Measurements from ENCODE around the gene GNAL. TPM values are rescaled to one million over a fixed set of nuclear protein-coding genes. Genes with fewer than 3 reads are reported as not detected.

Gene GNAL
- total RNA-seq, 6 donors from 2014 or later: 1.00 to 6.7 (median 3.5) TPM

DNA sequence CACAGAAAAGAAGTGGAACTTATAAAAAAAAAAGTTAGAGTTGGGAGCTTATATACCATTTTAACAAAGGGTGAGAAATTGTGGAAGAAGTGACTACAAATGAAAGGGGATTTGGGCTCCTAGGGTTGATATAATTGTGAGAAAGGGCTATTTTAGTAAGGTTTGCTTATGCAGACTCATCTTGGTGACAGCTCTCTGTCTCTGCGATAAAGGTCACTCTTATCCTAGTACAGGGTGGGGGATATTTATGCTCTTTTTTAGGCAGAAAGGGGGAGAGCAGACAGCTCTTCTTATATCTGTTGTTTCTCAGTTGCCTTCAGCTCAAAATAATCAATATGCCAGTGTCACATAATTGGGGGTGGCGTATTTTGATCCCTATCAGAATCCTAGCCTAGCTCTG is 130.9 kb downstream of the GNAL start:
- 86 to 91% methylated on average over 2 of the region's 2 CpGs for WGBS, 2 donors
- Histone ChIP-seq H3K4me1 (peaks cover 0 to 7% (median 0%) of the 10 kb centered on the region in 4 donors), H3K36me3 (no peaks in the 10 kb centered on the region)

DNA sequence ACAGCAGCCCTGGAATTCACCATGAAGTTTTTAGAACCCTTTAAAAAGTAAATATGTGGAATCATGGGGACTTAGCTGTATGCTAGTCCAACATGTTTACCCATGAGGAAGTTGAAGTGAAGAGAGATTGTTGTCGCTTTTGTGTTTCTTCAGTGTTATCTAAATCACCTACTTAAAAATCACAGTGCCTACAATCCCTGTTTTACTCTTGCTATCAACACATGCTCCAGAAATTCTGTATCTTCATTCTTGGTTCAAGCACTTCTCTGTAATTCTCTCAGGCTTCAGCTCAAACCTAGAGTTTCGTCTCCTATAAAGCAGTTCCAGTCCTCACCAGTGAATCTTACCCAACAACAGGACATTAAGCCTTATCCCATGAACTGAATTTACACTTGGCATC is 131.6 kb downstream of the GNAL start:
- ATAC-seq (ENCODE audit: low FRiP score in 2 of 2) (no peak), DNase-seq (no peak)
- peaks cover 0 to 7% (median 0%) of the 10 kb centered on the region in 4 donors for H3K4me1 ChIP-seq
- no peaks in the 10 kb centered on the region for H3K9me3 ChIP-seq
- H3K4me3 ChIP-seq: no peak overlapping the region
- H3K36me3 ChIP-seq: no peaks in the 10 kb centered on the region
- TF ChIP-seq POLR2AphosphoS5 (IDR thresholded peaks at IDR 0.05) (no peak), EP300 (IDR thresholded peaks at IDR 0.05) (no peak), POLR2A (IDR thresholded peaks at IDR 0.05) (no peak)
- TF ChIP-seq, protein P1, sequence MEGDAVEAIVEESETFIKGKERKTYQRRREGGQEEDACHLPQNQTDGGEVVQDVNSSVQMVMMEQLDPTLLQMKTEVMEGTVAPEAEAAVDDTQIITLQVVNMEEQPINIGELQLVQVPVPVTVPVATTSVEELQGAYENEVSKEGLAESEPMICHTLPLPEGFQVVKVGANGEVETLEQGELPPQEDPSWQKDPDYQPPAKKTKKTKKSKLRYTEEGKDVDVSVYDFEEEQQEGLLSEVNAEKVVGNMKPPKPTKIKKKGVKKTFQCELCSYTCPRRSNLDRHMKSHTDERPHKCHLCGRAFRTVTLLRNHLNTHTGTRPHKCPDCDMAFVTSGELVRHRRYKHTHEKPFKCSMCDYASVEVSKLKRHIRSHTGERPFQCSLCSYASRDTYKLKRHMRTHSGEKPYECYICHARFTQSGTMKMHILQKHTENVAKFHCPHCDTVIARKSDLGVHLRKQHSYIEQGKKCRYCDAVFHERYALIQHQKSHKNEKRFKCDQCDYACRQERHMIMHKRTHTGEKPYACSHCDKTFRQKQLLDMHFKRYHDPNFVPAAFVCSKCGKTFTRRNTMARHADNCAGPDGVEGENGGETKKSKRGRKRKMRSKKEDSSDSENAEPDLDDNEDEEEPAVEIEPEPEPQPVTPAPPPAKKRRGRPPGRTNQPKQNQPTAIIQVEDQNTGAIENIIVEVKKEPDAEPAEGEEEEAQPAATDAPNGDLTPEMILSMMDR (IDR thresholded peaks at IDR 0.05): no peak
- WGBS, 2 donors: 64 to 70% methylated on average over 2 of the region's 2 CpGs
- H3K27me3 ChIP-seq: no peaks in the 10 kb centered on the region
- H3K27ac ChIP-seq: no peak overlapping the region

More for the DNA sequence above, 130.9 kb downstream of the GNAL start:
- Histone ChIP-seq H3K27ac (no peak overlapping the region), H3K27me3 (no peaks in the 10 kb centered on the region), H3K9me3 (no peaks in the 10 kb centered on the region), H3K4me3 (no peak overlapping the region)
- no peak for ATAC-seq (ENCODE audit: low FRiP score in 2 of 2)
- no peak for DNase-seq
- no peak for TF ChIP-seq POLR2AphosphoS5 (IDR thresholded peaks at IDR 0.05)
- no peak for TF ChIP-seq EP300 (IDR thresholded peaks at IDR 0.05)
- no peak for TF ChIP-seq POLR2A (IDR thresholded peaks at IDR 0.05)
- TF ChIP-seq, protein P1 (IDR thresholded peaks at IDR 0.05): no peak

DNA sequence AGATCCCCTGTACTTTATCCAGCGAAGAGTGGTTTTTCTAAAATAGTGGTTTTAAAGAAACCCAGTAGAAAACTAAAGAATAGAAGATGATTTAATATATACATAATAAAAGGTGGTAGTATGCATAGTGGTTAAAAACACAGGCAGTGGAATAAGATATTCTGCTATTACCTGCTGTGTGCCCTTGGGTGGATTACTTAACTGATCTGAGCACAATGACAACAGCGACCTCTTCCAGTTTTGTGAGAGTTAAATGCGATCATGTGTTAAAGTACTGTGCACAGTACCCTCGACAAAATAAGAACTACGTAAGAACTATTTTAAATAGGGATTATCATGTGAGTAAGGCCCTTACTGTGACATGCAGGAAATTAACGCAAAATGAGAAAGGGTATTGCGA is 132.1 kb downstream of the GNAL start:
- no peak for DNase-seq
- no peaks in the 10 kb centered on the region for H3K36me3 ChIP-seq
- 94 to 97% methylated on average over 7 of the region's 7 CpGs for WGBS, 2 donors
- ATAC-seq (ENCODE audit: low FRiP score in 2 of 2): no peak
- no peaks in the 10 kb centered on the region for H3K9me3 ChIP-seq
- H3K4me1 ChIP-seq: peaks cover 0 to 7% (median 0%) of the 10 kb centered on the region in 4 donors
- no peak for TF ChIP-seq EP300 (IDR thresholded peaks at IDR 0.05)
- TF ChIP-seq POLR2AphosphoS5 (IDR thresholded peaks at IDR 0.05): no peak
- TF ChIP-seq, protein P1 (IDR thresholded peaks at IDR 0.05): no peak
- no peak for TF ChIP-seq POLR2A (IDR thresholded peaks at IDR 0.05)
- no peaks in the 10 kb centered on the region for H3K27me3 ChIP-seq
- no peak overlapping the region for H3K4me3 ChIP-seq
- H3K27ac ChIP-seq: no peak overlapping the region

DNA sequence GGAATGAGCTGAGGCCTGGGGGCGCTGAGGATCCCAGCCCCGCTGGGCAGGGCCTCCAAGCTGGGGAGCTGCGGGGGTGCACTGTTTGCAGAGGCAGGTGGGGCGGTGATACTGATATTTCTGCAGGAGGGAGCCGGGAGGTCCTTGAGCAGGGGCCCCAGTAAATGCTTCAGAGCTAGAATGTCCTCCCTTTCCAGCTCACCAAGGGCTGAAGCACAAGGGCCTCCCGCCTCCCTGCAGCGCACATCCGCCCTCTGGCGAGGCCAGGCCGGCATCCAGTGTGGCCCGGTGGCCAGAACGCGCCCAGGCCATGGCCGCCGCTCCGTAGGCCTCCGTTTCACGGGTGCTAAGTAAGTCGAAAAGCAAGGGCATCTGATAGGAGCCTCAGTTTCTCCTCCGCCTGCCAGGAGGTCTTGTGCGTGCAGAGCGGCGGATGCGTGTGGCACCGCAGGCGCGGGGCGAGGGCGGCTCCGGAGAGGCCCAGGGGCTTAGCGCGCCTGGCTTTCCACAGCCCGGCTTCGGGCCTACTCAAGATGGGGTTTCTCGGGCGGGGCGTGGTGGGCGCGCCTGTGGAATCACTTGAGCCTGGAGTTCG is 132.7 kb downstream of the GNAL start:
- H3K4me1 ChIP-seq: peaks cover 0 to 7% (median 0%) of the 10 kb centered on the region in 4 donors
- WGBS, 2 donors: 95 to 96% methylated on average over 39 to 40 of the region's 40 CpGs
- no peak for TF ChIP-seq POLR2A (IDR thresholded peaks at IDR 0.05)
- no peaks in the 10 kb centered on the region for H3K36me3 ChIP-seq
- no peak overlapping the region for H3K27ac ChIP-seq
- DNase-seq (peak in 1 of 2 donors; percentile 77), ATAC-seq (ENCODE audit: low FRiP score in 2 of 2) (no peak)
- no peaks in the 10 kb centered on the region for H3K27me3 ChIP-seq
- no peaks in the 10 kb centered on the region for H3K9me3 ChIP-seq
- no peak overlapping the region for H3K4me3 ChIP-seq

DNA sequence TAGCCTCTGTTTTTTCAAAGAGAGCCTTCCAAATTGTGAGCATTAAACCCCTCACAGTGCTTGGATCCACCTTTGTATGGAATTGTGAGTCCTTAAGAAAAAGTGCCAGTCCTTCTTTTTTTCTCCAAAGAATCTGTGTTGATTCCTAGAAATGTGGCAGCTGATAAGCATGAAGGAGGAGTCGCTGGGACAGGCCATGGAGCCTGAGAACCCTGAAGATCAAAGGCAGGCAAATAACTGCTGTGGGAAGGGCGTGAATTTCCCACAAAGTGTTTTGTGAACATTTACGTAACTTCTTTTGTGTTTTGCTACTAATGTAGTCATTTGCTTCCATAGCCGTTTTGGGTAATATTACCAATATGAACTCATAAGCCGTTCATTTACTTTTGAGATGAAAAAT is 134.5 kb downstream of the GNAL start:
- no peak for DNase-seq
- H3K4me1 ChIP-seq: no peaks in the 10 kb centered on the region
- no peak overlapping the region for H3K27ac ChIP-seq
- H3K36me3 ChIP-seq: no peaks in the 10 kb centered on the region
- no peak for ATAC-seq (ENCODE audit: low FRiP score in 2 of 2)
- WGBS, 2 donors: 60 to 68% methylated on average over 5 of the region's 5 CpGs
- no peak overlapping the region for H3K4me3 ChIP-seq
- no peaks in the 10 kb centered on the region for H3K9me3 ChIP-seq
- H3K27me3 ChIP-seq: no peaks in the 10 kb centered on the region
- TF ChIP-seq POLR2AphosphoS5 (IDR thresholded peaks at IDR 0.05) (no peak), POLR2A (IDR thresholded peaks at IDR 0.05) (no peak), EP300 (IDR thresholded peaks at IDR 0.05) (no peak)
- TF ChIP-seq, protein P1 (IDR thresholded peaks at IDR 0.05): no peak
